ENCODE measurements around the gene AQP12A.

The AQP12A gene

GRCh38 chr2:240737958-240738357 is 46.3 kb downstream of the AQP12A start:
- no peaks in the 10 kb centered on the region for H3K9me2 ChIP-seq (replicated peaks; ENCODE audit: insufficient read depth, low read length)
- no peaks in the 10 kb centered on the region for H3F3A ChIP-seq (ENCODE audit: insufficient read depth)
- TF ChIP-seq EZH2phosphoT487 (conservative IDR thresholded peaks at IDR 0.05; ENCODE audit: low read length), result no peak
- no peak for TF ChIP-seq CTCF (IDR thresholded peaks at IDR 0.05; ENCODE audit: insufficient read depth, low read length, poor library complexity, severe bottlenecking)
- H3K36me3 ChIP-seq (ENCODE audit: low read length), result no peaks in the 10 kb centered on the region
- H3K4me2 ChIP-seq (ENCODE audit: low read depth, low read length, poor library complexity, severe bottlenecking), result no peak overlapping the region
- H4K20me1 ChIP-seq (ENCODE audit: low read depth, low read length), result no peaks in the 10 kb centered on the region
- no peak overlapping the region for H2AFZ ChIP-seq (ENCODE audit: low read depth, low read length, severe bottlenecking)
- H3K79me2 ChIP-seq (ENCODE audit: insufficient read depth, low read length), result no peaks in the 10 kb centered on the region
- no peak overlapping the region for H3K9ac ChIP-seq (ENCODE audit: low read length)
- H3K27me3 ChIP-seq (ENCODE audit: low read length), result no peaks in the 10 kb centered on the region; the same call in 1 of the 2 replicates
- H3K9me3 ChIP-seq (ENCODE audit: insufficient read depth, low read length), result no peaks in the 10 kb centered on the region
- H3K4me3 ChIP-seq (ENCODE audit: insufficient read depth, low read length, poor library complexity, severe bottlenecking), result no peak overlapping the region
- H3K27ac ChIP-seq (ENCODE audit: low read depth, low read length), result no peak overlapping the region

GRCh38 chr2:240739797-240740196 is 48.1 kb downstream of the AQP12A start:
- Histone ChIP-seq H3K4me2 (ENCODE audit: low read depth, low read length, poor library complexity, severe bottlenecking) (no peak overlapping the region), H3K9me2 (replicated peaks; ENCODE audit: insufficient read depth, low read length) (no peaks in the 10 kb centered on the region), H3K9ac (ENCODE audit: low read length) (no peak overlapping the region), H3K27me3 (ENCODE audit: low read length) (no peaks in the 10 kb centered on the region; the same call in 1 of the 2 replicates), H3K27ac (ENCODE audit: low read depth, low read length) (no peak overlapping the region), H2AFZ (ENCODE audit: low read depth, low read length, severe bottlenecking) (no peak overlapping the region), H4K20me1 (ENCODE audit: low read depth, low read length) (no peaks in the 10 kb centered on the region), H3K79me2 (ENCODE audit: insufficient read depth, low read length) (no peaks in the 10 kb centered on the region), H3K36me3 (ENCODE audit: low read length) (no peaks in the 10 kb centered on the region), H3K9me3 (ENCODE audit: insufficient read depth, low read length) (no peaks in the 10 kb centered on the region), H3K4me3 (ENCODE audit: insufficient read depth, low read length, poor library complexity, severe bottlenecking) (no peak overlapping the region), H3F3A (ENCODE audit: insufficient read depth) (no peaks in the 10 kb centered on the region)
- TF ChIP-seq EZH2phosphoT487 (conservative IDR thresholded peaks at IDR 0.05; ENCODE audit: low read length) (no peak), CTCF (IDR thresholded peaks at IDR 0.05; ENCODE audit: insufficient read depth, low read length, poor library complexity, severe bottlenecking) (no peak)

- Histone ChIP-seq H2AFZ (ENCODE audit: low read depth, low read length, severe bottlenecking) (no peak overlapping the region), H3K36me3 (ENCODE audit: low read length) (no peaks in the 10 kb centered on the region), H3K4me2 (ENCODE audit: low read depth, low read length, poor library complexity, severe bottlenecking) (no peak overlapping the region), H3K27me3 (ENCODE audit: low read length) (no peaks in the 10 kb centered on the region; the same call in 1 of the 2 replicates), H3K9me3 (ENCODE audit: insufficient read depth, low read length) (no peaks in the 10 kb centered on the region), H3K9ac (ENCODE audit: low read length) (no peak overlapping the region), H4K20me1 (ENCODE audit: low read depth, low read length) (no peaks in the 10 kb centered on the region), H3K79me2 (ENCODE audit: insufficient read depth, low read length) (no peaks in the 10 kb centered on the region), H3K27ac (ENCODE audit: low read depth, low read length) (no peak overlapping the region), H3K4me3 (ENCODE audit: insufficient read depth, low read length, poor library complexity, severe bottlenecking) (no peak overlapping the region), H3F3A (ENCODE audit: insufficient read depth) (no peaks in the 10 kb centered on the region), H3K9me2 (replicated peaks; ENCODE audit: insufficient read depth, low read length) (no peaks in the 10 kb centered on the region)
- TF ChIP-seq EZH2phosphoT487 (conservative IDR thresholded peaks at IDR 0.05; ENCODE audit: low read length) (no peak), CTCF (IDR thresholded peaks at IDR 0.05; ENCODE audit: insufficient read depth, low read length, poor library complexity, severe bottlenecking) (no peak)
These were observed 49.4 kb downstream of the AQP12A start for GRCh38 chr2:240741091-240741490.
